ENCODE measurements around the gene BICD2. TPM values are rescaled to one million over a fixed set of nuclear protein-coding genes. Genes with fewer than 3 reads are reported as not detected.

Gene BICD2
- total and polyA plus RNA-seq, 7 donors: 5.4 to 38.5 (median 30.6) TPM

DNA sequence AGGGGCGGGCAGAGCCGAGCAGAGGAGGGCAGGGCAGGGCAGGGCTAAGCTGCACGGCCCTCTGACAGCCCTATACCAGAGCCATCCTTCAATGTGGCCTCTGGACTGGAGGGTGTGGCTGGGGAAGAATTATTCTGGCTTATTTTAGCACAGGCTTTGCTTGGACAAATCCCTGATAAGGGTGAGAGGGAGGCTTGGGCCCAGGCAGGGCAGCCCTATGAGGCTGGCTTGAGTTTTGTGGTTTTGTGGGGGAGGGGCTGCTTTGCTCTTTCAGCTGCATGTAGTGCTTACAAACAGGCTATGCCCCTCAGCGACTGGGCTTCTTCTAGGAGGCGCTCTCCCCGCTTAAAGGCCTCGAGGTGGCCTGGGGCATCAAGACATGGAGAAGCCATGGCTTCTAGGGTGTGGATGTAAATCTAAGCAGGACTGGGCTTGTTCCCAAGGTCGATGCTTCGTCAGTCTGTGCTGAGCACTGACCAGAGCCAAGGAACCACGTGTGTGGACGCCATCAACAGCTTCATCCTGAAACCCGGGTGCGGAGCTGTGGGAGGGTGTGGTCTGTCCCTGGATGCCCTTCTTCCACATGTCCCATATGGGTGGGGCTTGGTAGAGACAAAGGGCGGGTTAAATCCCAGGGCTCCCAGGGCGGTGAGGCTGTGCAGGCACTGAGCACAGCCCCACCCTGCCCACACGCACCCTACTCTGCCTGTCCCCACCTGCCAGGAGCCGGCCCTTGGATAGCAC, 49.0 kb downstream of the BICD2 start:
- 43 to 84% methylated on average over 17 of the region's 17 CpGs for WGBS, 2 donors
- H3K27me3 ChIP-seq: no peaks in the 10 kb centered on the region
- no peaks in the 10 kb centered on the region for H3K9me3 ChIP-seq
- no peak for DNase-seq
- H3K4me3 ChIP-seq: no peak overlapping the region
- intact Hi-C loops (cut with DNase I): loop anchor here (1.0 to 10.0 kb wide), 2 partner anchors 49 to 75 kb away; partner anchors contain the start of gene BICD2
- TF ChIP-seq EP300 (IDR thresholded peaks at IDR 0.05) (no peak), POLR2AphosphoS5 (IDR thresholded peaks at IDR 0.05) (no peak), POLR2A (IDR thresholded peaks at IDR 0.05) (no peak)
- TF ChIP-seq, protein P1, sequence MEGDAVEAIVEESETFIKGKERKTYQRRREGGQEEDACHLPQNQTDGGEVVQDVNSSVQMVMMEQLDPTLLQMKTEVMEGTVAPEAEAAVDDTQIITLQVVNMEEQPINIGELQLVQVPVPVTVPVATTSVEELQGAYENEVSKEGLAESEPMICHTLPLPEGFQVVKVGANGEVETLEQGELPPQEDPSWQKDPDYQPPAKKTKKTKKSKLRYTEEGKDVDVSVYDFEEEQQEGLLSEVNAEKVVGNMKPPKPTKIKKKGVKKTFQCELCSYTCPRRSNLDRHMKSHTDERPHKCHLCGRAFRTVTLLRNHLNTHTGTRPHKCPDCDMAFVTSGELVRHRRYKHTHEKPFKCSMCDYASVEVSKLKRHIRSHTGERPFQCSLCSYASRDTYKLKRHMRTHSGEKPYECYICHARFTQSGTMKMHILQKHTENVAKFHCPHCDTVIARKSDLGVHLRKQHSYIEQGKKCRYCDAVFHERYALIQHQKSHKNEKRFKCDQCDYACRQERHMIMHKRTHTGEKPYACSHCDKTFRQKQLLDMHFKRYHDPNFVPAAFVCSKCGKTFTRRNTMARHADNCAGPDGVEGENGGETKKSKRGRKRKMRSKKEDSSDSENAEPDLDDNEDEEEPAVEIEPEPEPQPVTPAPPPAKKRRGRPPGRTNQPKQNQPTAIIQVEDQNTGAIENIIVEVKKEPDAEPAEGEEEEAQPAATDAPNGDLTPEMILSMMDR (IDR thresholded peaks at IDR 0.05): no peak
- H3K27ac ChIP-seq: peak overlapping the region in 1 of 4 donors; percentile 3
- H3K36me3 ChIP-seq: peaks cover 58 to 99% (median 75%) of the 10 kb centered on the region in 4 donors
- no peaks in the 10 kb centered on the region for H3K4me1 ChIP-seq

DNA sequence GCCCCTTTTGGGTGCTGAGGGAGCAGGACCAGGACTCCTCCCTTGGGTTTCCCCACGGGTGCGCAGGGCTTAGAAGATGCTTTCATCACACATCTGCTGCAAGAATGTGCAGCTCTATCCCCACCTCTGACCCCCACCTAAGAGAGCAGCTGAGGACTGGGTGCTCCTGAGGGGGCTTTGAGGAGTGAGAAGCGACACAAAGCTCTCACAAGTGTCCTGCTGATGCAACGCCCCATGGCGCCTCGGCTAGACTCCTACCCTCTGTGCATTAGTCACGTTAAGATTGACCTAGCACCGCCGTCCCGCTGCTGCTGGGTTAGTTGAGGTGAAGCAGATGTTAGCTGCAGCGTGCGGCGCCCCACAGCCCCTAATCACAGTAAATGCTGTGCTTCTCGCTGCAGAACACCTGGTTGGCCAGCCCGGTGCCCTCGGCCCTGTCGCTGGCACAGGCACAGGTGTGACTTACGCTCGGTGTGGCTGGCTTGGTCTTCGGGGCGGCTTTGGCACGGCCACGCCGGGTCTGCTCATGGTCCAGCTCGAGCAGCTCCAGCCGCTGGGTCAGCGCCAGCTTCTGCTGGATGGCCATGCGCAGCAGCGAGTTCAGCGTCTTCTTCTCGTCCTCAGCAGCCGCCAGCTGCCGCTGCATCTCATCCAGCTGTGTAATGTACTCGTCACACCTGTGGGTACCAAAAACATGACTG, 49.7 kb downstream of the BICD2 start:
- TF ChIP-seq POLR2A (IDR thresholded peaks at IDR 0.05): no peak
- no peaks in the 10 kb centered on the region for H3K9me3 ChIP-seq
- 95 to 96% methylated on average over 34 of the region's 34 CpGs for WGBS, 2 donors
- H3K27ac ChIP-seq: no peak overlapping the region
- H3K36me3 ChIP-seq: peaks cover 52 to 99% (median 74%) of the 10 kb centered on the region in 4 donors
- H3K4me3 ChIP-seq: no peak overlapping the region
- H3K4me1 ChIP-seq: no peaks in the 10 kb centered on the region
- no peak for DNase-seq
- intact Hi-C loops (cut with DNase I): loop anchor here (10.0 kb wide), 1 partner anchor 50 kb away; the partner anchor contains the start of gene BICD2
- H3K27me3 ChIP-seq: no peaks in the 10 kb centered on the region

DNA sequence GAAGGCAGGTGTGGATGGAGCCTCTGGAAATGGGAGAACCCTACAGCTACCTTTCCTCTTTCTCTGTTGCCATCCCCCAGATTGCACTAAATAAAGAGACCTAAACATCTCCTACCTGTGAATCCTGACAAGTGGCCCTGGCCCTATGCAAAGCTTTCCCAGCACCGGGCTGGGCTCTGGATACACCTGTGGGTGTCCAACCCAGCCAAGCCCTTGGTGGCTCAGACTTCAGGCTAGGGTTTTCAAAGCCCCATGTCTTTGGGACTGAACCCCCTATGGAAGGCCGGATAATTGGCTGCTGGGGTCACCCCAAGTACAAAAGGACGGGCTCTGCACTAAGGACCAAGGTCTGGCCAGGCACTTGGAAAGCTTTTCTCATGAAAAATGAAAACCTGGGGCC, 50.6 kb downstream of the BICD2 start:
- H3K36me3 ChIP-seq: peaks cover 44 to 98% (median 65%) of the 10 kb centered on the region in 4 donors
- intact Hi-C loops (cut with DNase I): loop anchor here (10.0 kb wide), 1 partner anchor 51 kb away; the partner anchor contains the start of gene BICD2
- WGBS, 2 donors: 97 to 99% methylated on average over 3 of the region's 3 CpGs
- DNase-seq: no peak
- no peaks in the 10 kb centered on the region for H3K9me3 ChIP-seq
- TF ChIP-seq, protein P1 (IDR thresholded peaks at IDR 0.05): no peak
- TF ChIP-seq POLR2A (IDR thresholded peaks at IDR 0.05): no peak
- TF ChIP-seq POLR2AphosphoS5 (IDR thresholded peaks at IDR 0.05): no peak
- TF ChIP-seq EP300 (IDR thresholded peaks at IDR 0.05): no peak
- no peak overlapping the region for H3K27ac ChIP-seq
- no peak overlapping the region for H3K4me3 ChIP-seq
- H3K4me1 ChIP-seq: no peaks in the 10 kb centered on the region
- no peaks in the 10 kb centered on the region for H3K27me3 ChIP-seq

DNA sequence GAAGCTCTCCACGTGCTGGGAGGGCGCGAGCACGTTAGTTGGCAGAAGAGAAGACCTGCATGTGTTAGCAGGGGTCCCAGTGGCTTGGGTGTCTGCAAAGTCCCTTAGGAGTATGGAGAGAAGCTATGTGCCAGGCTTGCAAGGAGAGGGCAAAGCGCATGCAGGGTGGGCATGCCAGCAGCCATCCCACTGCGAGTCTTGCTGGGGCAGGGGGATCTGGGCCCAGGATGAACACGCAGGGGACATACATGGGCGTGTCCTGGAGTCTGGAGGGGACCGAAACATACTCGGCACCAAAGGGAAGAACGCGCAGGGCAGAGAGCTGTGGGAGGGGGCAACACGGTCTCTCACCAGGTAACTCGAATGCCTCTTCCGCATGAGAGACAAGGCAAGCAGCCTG, 51.1 kb downstream of the BICD2 start:
- H3K4me1 ChIP-seq: no peaks in the 10 kb centered on the region
- intact Hi-C loops (cut with DNase I): loop anchor here (10.0 kb wide), 1 partner anchor 51 kb away; the partner anchor contains the start of gene BICD2
- no peak overlapping the region for H3K4me3 ChIP-seq
- 92 to 95% methylated on average over 15 of the region's 15 CpGs for WGBS, 2 donors
- no peak for DNase-seq
- TF ChIP-seq POLR2A (IDR thresholded peaks at IDR 0.05) (no peak), POLR2AphosphoS5 (IDR thresholded peaks at IDR 0.05) (no peak), EP300 (IDR thresholded peaks at IDR 0.05) (no peak)
- TF ChIP-seq, protein P1 (IDR thresholded peaks at IDR 0.05): no peak
- peaks cover 39 to 93% (median 60%) of the 10 kb centered on the region in 4 donors for H3K36me3 ChIP-seq
- no peak overlapping the region for H3K27ac ChIP-seq
- no peaks in the 10 kb centered on the region for H3K27me3 ChIP-seq
- no peaks in the 10 kb centered on the region for H3K9me3 ChIP-seq

DNA sequence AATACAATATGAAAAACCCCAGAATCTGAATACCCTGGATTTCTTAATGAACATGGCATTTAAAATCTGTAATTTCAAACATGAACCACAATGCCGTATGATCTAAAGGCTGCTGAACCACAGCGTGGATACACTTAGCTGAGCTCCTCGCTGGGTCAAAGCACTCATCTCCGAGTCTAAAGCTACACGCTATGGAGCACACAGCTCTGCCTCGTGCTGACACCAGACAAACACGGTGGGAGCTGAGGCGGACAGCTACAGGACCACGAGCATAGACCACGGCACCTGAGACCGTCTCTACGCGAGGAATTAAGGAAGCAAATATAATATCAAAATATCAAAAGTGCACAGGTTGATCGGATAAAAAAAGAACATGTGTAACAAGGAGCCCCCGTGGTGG, 51.9 kb downstream of the BICD2 start:
- intact Hi-C loops (cut with DNase I): loop anchor here (10.0 kb wide), 1 partner anchor 52 kb away; the partner anchor contains the start of gene BICD2
- no peak for TF ChIP-seq POLR2AphosphoS5 (IDR thresholded peaks at IDR 0.05)
- no peak for TF ChIP-seq EP300 (IDR thresholded peaks at IDR 0.05)
- no peak for TF ChIP-seq POLR2A (IDR thresholded peaks at IDR 0.05)
- TF ChIP-seq, protein P1 (IDR thresholded peaks at IDR 0.05): no peak
- peaks cover 34 to 86% (median 53%) of the 10 kb centered on the region in 4 donors for H3K36me3 ChIP-seq
- H3K4me1 ChIP-seq: no peaks in the 10 kb centered on the region
- no peak overlapping the region for H3K4me3 ChIP-seq
- no peak for DNase-seq
- no peak overlapping the region for H3K27ac ChIP-seq
- no peaks in the 10 kb centered on the region for H3K27me3 ChIP-seq
- 95 to 96% methylated on average over 15 of the region's 15 CpGs for WGBS, 2 donors
- no peaks in the 10 kb centered on the region for H3K9me3 ChIP-seq
